ENCODE results near the gene S100A8.
A peak's percentile ranks its signal among the peaks of the same experiment; 100 is the strongest.

The S100A8 gene

GRCh38 chr1:153354515-153355193 is 36.2 kb downstream of the S100A8 start:
- no peak overlapping the region for H3K4me3 ChIP-seq (ENCODE audit: low read length)
- no peak overlapping the region for H3K9ac ChIP-seq (ENCODE audit: low read length)
- H3K4me2 ChIP-seq (ENCODE audit: low read length), result no peak overlapping the region
- H3K27ac ChIP-seq (ENCODE audit: low read length), result no peak overlapping the region
- H4K20me1 ChIP-seq (ENCODE audit: insufficient read depth, low read length), result no peaks in the 10 kb centered on the region; the same call in 1 of the 2 replicates
- no peaks in the 10 kb centered on the region for H3K79me2 ChIP-seq (ENCODE audit: low read length)
- TF ChIP-seq CTCF (IDR thresholded peaks at IDR 0.05; ENCODE audit: low read depth, low read length) (0 out of 2 replicates have a peak, but pooled peaks have one; percentile 19), EZH2phosphoT487 (IDR thresholded peaks at IDR 0.05; ENCODE audit: low read depth) (no peak)
- no peaks in the 10 kb centered on the region for H3K36me3 ChIP-seq (replicated peaks; ENCODE audit: low read depth, low read length)
- H3K9me3 ChIP-seq (ENCODE audit: insufficient read depth, low read length), result no peaks in the 10 kb centered on the region
- peaks cover 34% of the 10 kb centered on the region for H3K4me1 ChIP-seq (ENCODE audit: low read length)
- no peak overlapping the region for H2AFZ ChIP-seq (ENCODE audit: low read depth, low read length)
- peaks cover 31% of the 10 kb centered on the region for H3K27me3 ChIP-seq (ENCODE audit: low read depth, low read length)

DNA sequence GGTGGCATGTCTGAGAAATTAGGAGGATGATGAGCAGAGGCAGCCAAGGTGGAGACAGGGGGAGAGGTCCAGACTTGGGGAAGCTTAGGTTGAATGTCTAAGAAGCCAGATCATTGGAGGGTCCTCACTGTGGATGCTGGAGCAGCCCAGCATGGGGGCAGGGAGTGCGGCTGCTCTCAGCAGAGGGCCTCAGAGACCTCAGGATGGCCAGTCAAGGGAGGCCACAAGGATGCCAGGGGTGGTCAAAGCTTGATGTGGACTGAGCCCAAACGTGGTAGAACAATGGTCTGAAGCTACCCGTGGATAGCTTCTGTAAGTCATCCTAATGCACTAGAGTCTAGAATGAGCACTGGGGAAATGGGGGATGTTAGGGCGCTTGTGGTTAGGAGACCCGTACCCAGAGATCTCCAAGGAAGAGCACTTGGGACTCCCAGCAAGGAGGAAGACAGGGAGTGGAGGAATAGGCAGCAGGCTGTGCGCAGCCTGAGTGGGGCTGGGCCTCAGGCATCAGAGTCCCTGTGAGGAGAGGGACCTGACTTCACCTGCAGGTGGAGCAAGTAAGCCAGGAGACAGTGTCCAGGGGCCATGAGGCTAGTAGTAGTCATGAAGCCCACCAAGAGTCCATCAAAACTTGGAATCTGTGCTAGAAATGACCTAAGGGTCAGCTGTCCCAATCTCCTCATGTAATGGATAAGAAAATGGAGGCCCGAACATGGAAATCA is 37.5 kb downstream of the S100A8 start:
- peaks cover 35% of the 10 kb centered on the region for H3K27me3 ChIP-seq (ENCODE audit: low read depth, low read length)
- peaks cover 38% of the 10 kb centered on the region for H3K4me1 ChIP-seq (ENCODE audit: low read length)
- H3K79me2 ChIP-seq (ENCODE audit: low read length), result no peaks in the 10 kb centered on the region
- no peaks in the 10 kb centered on the region for H3K36me3 ChIP-seq (replicated peaks; ENCODE audit: low read depth, low read length)
- H3K9me3 ChIP-seq (ENCODE audit: insufficient read depth, low read length), result no peaks in the 10 kb centered on the region
- H3K4me3 ChIP-seq (ENCODE audit: low read length), result no peak overlapping the region
- H3K27ac ChIP-seq (ENCODE audit: low read length), result no peak overlapping the region
- no peak overlapping the region for H3K4me2 ChIP-seq (ENCODE audit: low read length)
- no peaks in the 10 kb centered on the region; the same call in 1 of the 2 replicates for H4K20me1 ChIP-seq (ENCODE audit: insufficient read depth, low read length)
- peak; percentile 76 for TF ChIP-seq CTCF (IDR thresholded peaks at IDR 0.05; ENCODE audit: low read depth, low read length)
- no peak for TF ChIP-seq EZH2phosphoT487 (IDR thresholded peaks at IDR 0.05; ENCODE audit: low read depth)
- H2AFZ ChIP-seq (ENCODE audit: low read depth, low read length), result no peak overlapping the region
- no peak overlapping the region for H3K9ac ChIP-seq (ENCODE audit: low read length)

DNA sequence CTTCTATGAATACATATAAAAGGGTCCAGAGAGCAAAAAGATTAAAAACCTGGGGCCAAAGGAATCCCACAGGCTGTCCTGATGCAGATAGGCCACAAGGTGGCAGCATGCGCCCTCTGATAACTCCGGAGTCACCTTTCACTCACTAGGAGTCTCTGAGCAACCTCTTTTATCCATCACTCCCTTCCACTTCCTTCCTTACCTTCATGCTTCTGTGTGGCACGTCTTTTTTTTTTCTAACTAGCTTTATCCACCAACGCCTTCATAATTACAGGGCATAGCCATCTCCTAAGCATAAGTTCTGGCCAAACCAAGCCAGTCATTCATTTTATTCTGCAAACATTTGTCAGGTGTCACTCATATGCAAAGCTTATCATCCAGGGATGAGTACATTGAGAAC is 38.4 kb downstream of the S100A8 start:
- Histone ChIP-seq H3K4me2 (ENCODE audit: low read length) (no peak overlapping the region), H4K20me1 (ENCODE audit: insufficient read depth, low read length) (no peaks in the 10 kb centered on the region; the same call in 1 of the 2 replicates), H3K4me1 (ENCODE audit: low read length) (peaks cover 42% of the 10 kb centered on the region), H3K9me3 (ENCODE audit: insufficient read depth, low read length) (no peaks in the 10 kb centered on the region), H3K36me3 (replicated peaks; ENCODE audit: low read depth, low read length) (no peaks in the 10 kb centered on the region), H3K27me3 (ENCODE audit: low read depth, low read length) (peaks cover 38% of the 10 kb centered on the region), H3K4me3 (ENCODE audit: low read length) (no peak overlapping the region), H2AFZ (ENCODE audit: low read depth, low read length) (no peak overlapping the region), H3K79me2 (ENCODE audit: low read length) (no peaks in the 10 kb centered on the region), H3K9ac (ENCODE audit: low read length) (no peak overlapping the region), H3K27ac (ENCODE audit: low read length) (no peak overlapping the region)
- TF ChIP-seq EZH2phosphoT487 (IDR thresholded peaks at IDR 0.05; ENCODE audit: low read depth), result no peak
- TF ChIP-seq CTCF (IDR thresholded peaks at IDR 0.05; ENCODE audit: low read depth, low read length), result peak; percentile 96

DNA sequence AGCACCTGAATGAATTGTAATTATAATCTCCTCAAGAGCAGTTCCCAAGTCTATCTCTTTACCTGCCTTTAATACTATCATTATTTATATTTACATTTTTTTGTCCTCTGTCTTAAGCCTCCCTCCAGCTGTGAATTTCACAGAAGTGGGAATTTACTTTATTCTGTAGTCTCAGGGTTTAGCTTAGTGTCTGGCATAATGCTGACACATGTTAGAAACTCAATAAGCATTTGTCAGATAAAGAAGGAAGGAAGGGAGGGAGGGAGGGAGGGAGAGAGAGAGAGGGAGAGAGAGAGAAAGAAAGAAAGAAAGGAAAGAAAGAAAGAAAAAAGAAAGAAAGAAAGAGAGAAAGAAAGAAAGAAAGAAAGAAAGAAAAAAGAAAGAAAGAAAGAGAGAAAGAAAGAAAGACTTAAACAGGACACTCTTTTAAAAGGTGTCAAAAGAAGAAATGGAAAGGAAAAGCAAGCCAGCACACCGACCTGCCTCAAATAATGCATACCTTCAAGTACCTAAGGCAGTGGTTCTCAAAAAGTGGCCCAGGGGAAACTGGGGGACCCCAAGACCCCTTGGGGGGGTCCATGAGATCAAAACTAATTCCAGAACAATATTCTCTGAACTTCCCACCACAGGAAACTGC is 40.4 kb downstream of the S100A8 start:
- no peaks in the 10 kb centered on the region for H3K36me3 ChIP-seq (replicated peaks; ENCODE audit: low read depth, low read length)
- H3K27me3 ChIP-seq (ENCODE audit: low read depth, low read length), result peaks cover 27% of the 10 kb centered on the region
- peak overlapping the region; percentile 52 for H3K4me3 ChIP-seq (ENCODE audit: low read length)
- H3K79me2 ChIP-seq (ENCODE audit: low read length), result no peaks in the 10 kb centered on the region
- no peaks in the 10 kb centered on the region for H3K9me3 ChIP-seq (ENCODE audit: insufficient read depth, low read length)
- H2AFZ ChIP-seq (ENCODE audit: low read depth, low read length), result no peak overlapping the region
- TF ChIP-seq CTCF (IDR thresholded peaks at IDR 0.05; ENCODE audit: low read depth, low read length) (no peak), EZH2phosphoT487 (IDR thresholded peaks at IDR 0.05; ENCODE audit: low read depth) (no peak)
- peak overlapping the region; percentile 71 for H3K4me2 ChIP-seq (ENCODE audit: low read length)
- H4K20me1 ChIP-seq (ENCODE audit: insufficient read depth, low read length), result no peaks in the 10 kb centered on the region; the same call in 1 of the 2 replicates
- H3K9ac ChIP-seq (ENCODE audit: low read length), result peak overlapping the region; percentile 32; the same call in 1 of the 2 replicates
- peaks cover 59% of the 10 kb centered on the region for H3K4me1 ChIP-seq (ENCODE audit: low read length)
- H3K27ac ChIP-seq (ENCODE audit: low read length), result no peak overlapping the region

Data from OCI-LY3 (cell line).